H1 (cell line): ENCODE results near the gene DPY19L1. TPM values are rescaled to one million over a fixed set of nuclear protein-coding genes. Genes with fewer than 3 reads are reported as not detected.

Experiments
- CTCF ChIA-PET: fragments of 300-600 bp; sonication (Branson Sonifier 250); formaldehyde crosslinking; loops from one replicate; lab custom pipeline; 2021; ENCODE audit not compliant: partially characterized antibody; lab: Charles Lee
- POLR2A ChIA-PET: fragments of 300-600 bp; sonication (Branson Sonifier 250); formaldehyde crosslinking; loops from one replicate; lab custom pipeline; 2021; ENCODE audit warnings: inconsistent platforms; ENCODE audit not compliant: partially characterized antibody; lab: Charles Lee
- DNase-seq, 2 experiments: peaks; one replicate each; pipeline versions ENCODE4 v3.0.0 to v3.0.0-alpha.2; 2010 to 2022; ENCODE audit warnings: low spot score in 2 of 2, low read depth in 1 of 2, mixed read lengths in 1 of 2
- FAIRE-seq: peaks from 2 replicates; lab custom pipeline; 2011; peaks lifted over from hg19 to GRCh38; lab: Jason Lieb, UNC
- H2AFZ ChIP-seq: 2 replicates; pipeline ENCODE4 v1.8.1; 2012; ENCODE audit warnings: low read length, inconsistent platforms
- H2AK5ac ChIP-seq: 2 replicates; pipeline ENCODE4 v1.6.1; 2013; ENCODE audit warnings: low read depth, low read length
- H2BK120ac ChIP-seq: replicated peaks from 2 replicates; pipeline ENCODE3; 2013; ENCODE audit warnings: low read depth, low read length, inconsistent platforms
- H2BK12ac ChIP-seq: 2 replicates; pipeline ENCODE4 v1.6.1; 2013; ENCODE audit warnings: low read depth, low read length
- H2BK15ac ChIP-seq: 2 replicates; pipeline ENCODE4 v1.6.1; 2013; ENCODE audit warnings: low read length
- H2BK20ac ChIP-seq: 2 replicates; pipeline ENCODE4 v1.6.1; 2013; ENCODE audit warnings: low read length
- H2BK5ac ChIP-seq: 2 replicates; pipeline ENCODE4 v1.6.1; 2013; ENCODE audit warnings: low read depth, low read length
- H3K14ac ChIP-seq: 2 replicates; pipeline ENCODE4 v1.6.1; 2013; ENCODE audit warnings: inconsistent platforms; ENCODE audit not compliant: insufficient read length
- H3K18ac ChIP-seq: 2 replicates; pipeline ENCODE4 v1.6.1; 2013; ENCODE audit warnings: low read length; ENCODE audit errors: extremely low read depth
- H3K23ac ChIP-seq: 2 replicates; pipeline ENCODE4 v1.6.1; 2013; ENCODE audit warnings: inconsistent platforms; ENCODE audit not compliant: insufficient read length
- H3K23me2 ChIP-seq: 2 replicates; pipeline ENCODE4 v1.6.1; 2013; ENCODE audit warnings: low read depth, low read length
- H3K27ac ChIP-seq: 2 replicates; pipeline ENCODE4 v1.6.1; 2011; ENCODE audit warnings: low read depth, low read length, inconsistent platforms
- H3K27me3 ChIP-seq, 4 experiments: replicated peaks in 1 of 4; 1 replicate in 1 of 4; 2 replicates in 3 of 4; pipeline versions ENCODE4 v1.6.1 to v1.8.1; 2011 to 2013; ENCODE audit warnings: low read length in 3 of 4, mild to moderate bottlenecking in 3 of 4, inconsistent platforms in 2 of 4, mixed read lengths in 2 of 4, moderate library complexity in 1 of 4; ENCODE audit not compliant: control insufficient read depth in 3 of 4, insufficient read depth in 3 of 4; ENCODE audit errors: extremely low read depth in 1 of 4
- H3K36me3 ChIP-seq, 4 experiments: 2 replicates each; pipeline versions ENCODE4 v1.6.1 to v1.8.1; 2011 to 2013; ENCODE audit warnings: mild to moderate bottlenecking in 4 of 4, low read length in 3 of 4, moderate library complexity in 2 of 4, control low read depth in 1 of 4, inconsistent platforms in 1 of 4; ENCODE audit not compliant: insufficient read depth in 4 of 4, control insufficient read depth in 2 of 4
- H3K4ac ChIP-seq: replicated peaks from 2 replicates; pipeline ENCODE3; 2013; ENCODE audit warnings: low read length, low read depth, mixed read lengths, inconsistent platforms; ENCODE audit not compliant: insufficient read length
- H3K4me1 ChIP-seq, 4 experiments: replicated peaks in 1 of 4; 1 replicate in 1 of 4; 2 replicates in 3 of 4; pipeline versions ENCODE4 v1.6.1 to v1.8.1; 2011 to 2013; ENCODE audit warnings: low read length in 3 of 4, inconsistent platforms in 2 of 4, mixed read lengths in 1 of 4; ENCODE audit not compliant: insufficient read depth in 4 of 4, control insufficient read depth in 3 of 4
- H3K4me2 ChIP-seq, 2 experiments: 2 replicates each; pipeline versions ENCODE4 v1.6.1 to v1.8.1; 2011 to 2013; ENCODE audit warnings: low read depth in 2 of 2, low read length in 2 of 2, control low read depth in 1 of 2, inconsistent platforms in 1 of 2, mild to moderate bottlenecking in 1 of 2; ENCODE audit not compliant: insufficient read depth in 1 of 2
- H3K4me3 ChIP-seq, 4 experiments: fragments of 200-600, 300-600 bp in 1 of 4; sonication (generic), shearing (Covaris generic), sonication (Bioruptor Twin) in 1 of 4; 2 replicates each; pipeline versions ENCODE4 v1.5.1 to v1.8.1; 2011 to 2016; ENCODE audit warnings: low read length in 4 of 4, low read depth in 3 of 4, control low read depth in 2 of 4, inconsistent platforms in 2 of 4, mild to moderate bottlenecking in 2 of 4, mixed read lengths in 1 of 4, moderate library complexity in 1 of 4; ENCODE audit not compliant: insufficient read depth in 2 of 4; ENCODE audit errors: extremely low read depth in 1 of 4
- H3K56ac ChIP-seq: replicated peaks from 2 replicates; pipeline ENCODE3; 2013; ENCODE audit warnings: low read depth, mild to moderate bottlenecking, mixed read lengths, low read length, inconsistent platforms; ENCODE audit not compliant: insufficient read length
- H3K79me1 ChIP-seq: 2 replicates; pipeline ENCODE4 v1.6.1; 2013; ENCODE audit warnings: low read depth, low read length, control low read depth
- H3K79me2 ChIP-seq, 2 experiments: 2 replicates each; pipeline versions ENCODE4 v1.6.1 to v1.8.1; 2012 to 2013; ENCODE audit warnings: low read length in 2 of 2, mild to moderate bottlenecking in 2 of 2, inconsistent platforms in 1 of 2; ENCODE audit not compliant: insufficient read depth in 2 of 2, control insufficient read depth in 1 of 2
- H3K9ac ChIP-seq, 4 experiments: replicated peaks in 1 of 4; 1 replicate in 1 of 4; 2 replicates in 3 of 4; pipeline versions ENCODE4 v1.6.1 to v1.8.1; 2011 to 2013; ENCODE audit warnings: low read depth in 3 of 4, low read length in 3 of 4, control low read depth in 2 of 4, mild to moderate bottlenecking in 2 of 4, moderate library complexity in 2 of 4, inconsistent platforms in 1 of 4; ENCODE audit errors: extremely low read depth in 1 of 4
- H3K9me3 ChIP-seq, 2 experiments: 2 replicates each; pipeline versions ENCODE4 v1.6.1 to v1.8.1; 2012 to 2013; ENCODE audit warnings: mild to moderate bottlenecking in 2 of 2, moderate library complexity in 2 of 2, control low read depth in 1 of 2, inconsistent platforms in 1 of 2, low read depth in 1 of 2, low read length in 1 of 2, mixed read lengths in 1 of 2; ENCODE audit not compliant: insufficient read depth in 2 of 2
- H4K20me1 ChIP-seq, 2 experiments: replicated peaks in 1 of 2; 2 replicates each; pipeline versions ENCODE3 to v1.8.1; 2011 to 2013; ENCODE audit warnings: inconsistent platforms in 2 of 2, low read length in 2 of 2, mild to moderate bottlenecking in 1 of 2; ENCODE audit not compliant: insufficient read depth in 2 of 2, control insufficient read depth in 1 of 2
- H4K5ac ChIP-seq: 2 replicates; pipeline ENCODE4 v1.6.1; 2013; ENCODE audit warnings: low read length, low read depth, mixed read lengths, inconsistent platforms; ENCODE audit not compliant: insufficient read length
- H4K8ac ChIP-seq: 2 replicates; pipeline ENCODE4 v1.8.0; 2013; ENCODE audit warnings: mild to moderate bottlenecking, moderate library complexity, low read length, inconsistent platforms; ENCODE audit not compliant: insufficient read depth; ENCODE audit errors: extremely low read depth
- H4K91ac ChIP-seq: replicated peaks from 2 replicates; pipeline ENCODE3; 2013; ENCODE audit warnings: low read length, mixed read lengths, inconsistent platforms; ENCODE audit not compliant: insufficient read length
- CBX5 ChIP-seq: fragments of 300-800, 300-1000 bp; sonication (generic); IDR thresholded peaks from 2 replicates; pipeline ENCODE4 v1.7.1; 2016; ENCODE audit warnings: antibody characterized with exemption, low read length, low read depth
- CEBPB ChIP-seq: IDR thresholded peaks from 2 replicates; pipeline ENCODE4 v1.6.1; 2012; ENCODE audit warnings: low read depth, low read length
- CHD1 ChIP-seq: IDR thresholded peaks from 2 replicates; pipeline ENCODE4 v1.6.1; 2012; ENCODE audit warnings: low read depth, low read length, improper control_type of control experiment
- EP300 ChIP-seq, 2 experiments: IDR thresholded peaks; 1 replicate in 1 of 2; 2 replicates in 1 of 2; pipeline ENCODE4 v1.6.1; 2011 to 2012; ENCODE audit warnings: low read depth in 2 of 2, low read length in 2 of 2, mild to moderate bottlenecking in 2 of 2, borderline replicate concordance in 1 of 2, inconsistent platforms in 1 of 2, moderate library complexity in 1 of 2
- KDM5A ChIP-seq: fragments of 200-600 bp; IDR thresholded peaks from 2 replicates; pipeline ENCODE4 v1.7.1; 2012; ENCODE audit warnings: mild to moderate bottlenecking, low read length, inconsistent platforms, mixed read lengths
- NANOG ChIP-seq: IDR thresholded peaks from 2 replicates; pipeline ENCODE4 v1.6.1; 2011; ENCODE audit warnings: low read length, low read depth, mild to moderate bottlenecking, inconsistent platforms; ENCODE audit not compliant: insufficient read depth, poor library complexity, severe bottlenecking
- NRF1 ChIP-seq: IDR thresholded peaks from 2 replicates; pipeline ENCODE4 v1.6.1; 2011; ENCODE audit warnings: mild to moderate bottlenecking, low read depth, low read length, improper control_type of control experiment
- POLR2A ChIP-seq, 2 experiments: IDR thresholded peaks; 1 replicate in 1 of 2; 2 replicates in 1 of 2; pipeline ENCODE4 v1.6.1; 2011; ENCODE audit warnings: low read depth in 2 of 2, low read length in 2 of 2, mild to moderate bottlenecking in 2 of 2; ENCODE audit errors: control extremely low read depth in 1 of 2
- POU5F1 ChIP-seq: IDR thresholded peaks from 2 replicates; pipeline ENCODE4 v1.6.1; 2011; ENCODE audit warnings: low read depth, mild to moderate bottlenecking, low read length, moderate library complexity
- RNF2 ChIP-seq: fragments of 200-900, 300-1000 bp; sonication (generic); IDR thresholded peaks from 2 replicates; pipeline ENCODE4 v1.7.1; 2016; ENCODE audit warnings: borderline replicate concordance, low read depth, mild to moderate bottlenecking, antibody characterized with exemption, low read length; ENCODE audit not compliant: poor library complexity, severe bottlenecking; ENCODE audit errors: missing control alignments
- SIN3A ChIP-seq, 2 experiments: IDR thresholded peaks in 1 of 2; conservative IDR thresholded peaks in 1 of 2; 2 replicates each; pipeline ENCODE4 v1.6.1; 2011 to 2012; ENCODE audit warnings: low read length in 2 of 2, improper control_type of control experiment in 1 of 2, low read depth in 1 of 2, mild to moderate bottlenecking in 1 of 2
- SIX5 ChIP-seq: IDR thresholded peaks from 2 replicates; pipeline ENCODE4 v1.6.1; 2011; ENCODE audit warnings: mild to moderate bottlenecking, low read depth, low read length
- SP2 ChIP-seq: IDR thresholded peaks from 2 replicates; pipeline ENCODE4 v1.6.1; 2012; ENCODE audit warnings: mild to moderate bottlenecking, low read length, inconsistent platforms
- SP4 ChIP-seq: IDR thresholded peaks from 2 replicates; pipeline ENCODE4 v1.6.1; 2012; ENCODE audit warnings: low read length, inconsistent platforms
- SRF ChIP-seq: IDR thresholded peaks from 2 replicates; pipeline ENCODE4 v1.6.1; 2011; ENCODE audit warnings: mild to moderate bottlenecking, low read depth, low read length, moderate library complexity
- TEAD4 ChIP-seq: IDR thresholded peaks from 2 replicates; pipeline ENCODE4 v1.6.1; 2012; ENCODE audit warnings: low read depth, low read length, inconsistent platforms, mixed read lengths
- WGBS, 2 experiments: shearing (Covaris generic) in 1 of 2; methylation state at CpG; one replicate each; pipeline versions ENCODE4 v1.1.6 to v1.1.7; 2013 to 2015; ENCODE audit warnings: low lambda C conversion rate in 2 of 2, mixed read lengths in 2 of 2, inconsistent platforms in 1 of 2, low coverage in 1 of 2, missing lambda C conversion rate in 1 of 2; ENCODE audit not compliant: insufficient replicate concordance in 2 of 2, insufficient coverage in 1 of 2, insufficient read length in 1 of 2; ENCODE audit errors: extremely low coverage in 1 of 2, missing lambda C conversion rate in 1 of 2; 5-methylcytosine and 5-hydroxymethylcytosine counted together
- polyA plus RNA-seq, 7 experiments: library from polyadenylated mRNA; depleted of rRNA in 3 of 7; stranded (reverse) in 5 of 7; unstranded in 2 of 7; fragments of >200 nt in 5 of 7; fragments of 200-250 nt in 2 of 7; gene quantifications; 1 replicate in 5 of 7; 2 replicates in 1 of 7; 4 replicates in 1 of 7; pipeline versions ENCODE4 v1.2.1 to v1.2.3, GENCODE V29; 2011 to 2013; ENCODE audit warnings: missing spikeins in 2 of 7, mixed read lengths in 2 of 7
- total RNA-seq: library from RNA; stranded (reverse); fragmentation: NEBNext Ultra II Directional; extraction: Animal tissue kit (Norgen Biotek cat#: 25700); gene quantifications from 2 replicates; pipeline ENCODE4 v1.2.1, GENCODE V29; 2021

The DPY19L1 gene
- total and polyA plus RNA-seq, 2 of the 8 experiments (the other 6 are each of a cell fraction or from before 2014, with no cell fraction given) = 14.1 to 23.3 TPM

DNA sequence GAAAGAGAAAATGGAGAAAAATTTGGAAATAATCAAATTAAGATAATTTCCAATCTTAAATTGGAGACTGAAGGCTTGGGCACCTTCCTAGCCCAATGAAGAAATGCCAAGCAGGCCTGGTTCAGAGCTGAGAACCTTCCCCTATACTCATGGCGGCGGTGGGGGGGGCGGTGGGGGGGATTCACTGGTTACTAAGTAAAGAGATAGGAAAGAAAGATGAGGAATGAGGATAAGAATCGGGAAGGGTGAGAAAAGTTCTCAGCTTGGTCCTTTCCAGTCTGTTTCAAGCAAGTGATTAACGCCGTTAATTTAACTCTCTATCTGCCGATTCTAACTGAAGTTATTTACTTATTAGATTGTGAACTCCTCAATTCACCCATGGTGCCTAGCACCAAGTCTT, 41.5 kb downstream of the DPY19L1 start:
- H3K27ac ChIP-seq = no peak overlapping the region
- no peak overlapping the region for H4K5ac ChIP-seq
- H2BK120ac ChIP-seq = no peak overlapping the region
- FAIRE-seq (no peak), DNase-seq (no peak)
- H2BK15ac ChIP-seq = no peak overlapping the region
- no peak overlapping the region for H2BK20ac ChIP-seq
- no peak overlapping the region for H3K4me2 ChIP-seq
- H3K36me3 ChIP-seq = no peaks in the 10 kb centered on the region
- H3K4me1 ChIP-seq = no peaks in the 10 kb centered on the region
- H3K23me2 ChIP-seq = no peaks in the 10 kb centered on the region
- CTCF ChIA-PET = interaction anchor here (0.6 kb wide), 1 partner anchor 1255 kb away, joined by 4 read pairs; no protein-coding TSS in a partner anchor
- H2BK12ac ChIP-seq = no peak overlapping the region
- no peak overlapping the region for H4K91ac ChIP-seq
- no peaks in the 10 kb centered on the region for H4K20me1 ChIP-seq
- no peak overlapping the region for H3K56ac ChIP-seq
- H3K79me2 ChIP-seq = no peaks in the 10 kb centered on the region
- no peak overlapping the region for H3K9ac ChIP-seq
- no peaks in the 10 kb centered on the region for H3K27me3 ChIP-seq
- H2AFZ ChIP-seq = no peak overlapping the region
- H3K9me3 ChIP-seq = no peaks in the 10 kb centered on the region
- POLR2A ChIA-PET = no interaction called here
- no peak overlapping the region for H3K18ac ChIP-seq
- H3K4me3 ChIP-seq = no peak overlapping the region
- H4K8ac ChIP-seq = no peak overlapping the region
- no peak overlapping the region for H3K14ac ChIP-seq
- H2AK5ac ChIP-seq = no peak overlapping the region
- no peak overlapping the region for H3K4ac ChIP-seq
- no peak overlapping the region for H3K23ac ChIP-seq
- no peaks in the 10 kb centered on the region for H3K79me1 ChIP-seq
- no peak overlapping the region for H2BK5ac ChIP-seq
- 84% methylated on average over 7 of the region's 7 CpGs; no CpG with 5 or more reads in 1 of the 2 experiments for WGBS, 2 experiments
- TF ChIP-seq SP4 (no peak), CBX5 (no peak), POU5F1 (no peak), TEAD4 (no peak), POLR2A (IDR thresholded peaks at IDR 0.05; ENCODE audit: control extremely low read depth in 1 of 2, low read depth in 2 of 2, low read length in 2 of 2) (no peak), SRF (no peak), NANOG (no peak), SP2 (no peak), CEBPB (no peak), NRF1 (no peak), EP300 (IDR thresholded peaks at IDR 0.05; ENCODE audit: borderline replicate concordance in 1 of 2, low read depth in 2 of 2, low read length in 2 of 2) (no peak), RNF2 (no peak), SIX5 (no peak), CHD1 (no peak), KDM5A (no peak), SIN3A (conservative IDR thresholded peaks at IDR 0.05 in 1 of 2, IDR thresholded peaks at IDR 0.05 in 1 of 2; ENCODE audit: low read depth in 1 of 2, low read length in 2 of 2) (no peak)
